ENCODE results near the gene CFAP100.

DNA sequence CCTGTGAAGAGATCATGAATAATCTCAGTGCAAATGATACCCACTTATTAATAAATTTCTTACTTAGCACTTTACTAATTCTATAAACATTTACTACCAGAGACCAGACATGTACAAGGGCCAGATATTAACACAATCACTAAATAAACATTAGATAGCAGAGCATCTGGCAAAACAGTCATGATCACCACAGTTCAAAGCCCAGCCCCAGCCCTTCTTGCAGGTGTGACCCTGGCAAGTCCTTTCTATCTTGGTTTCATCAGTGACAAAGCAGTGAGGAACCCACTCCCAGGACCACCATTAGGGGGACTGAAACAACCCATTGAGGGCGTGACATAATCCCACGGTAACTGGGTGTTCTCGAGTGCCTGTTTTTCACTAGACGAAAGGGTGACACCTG, 69.4 kb downstream of the CFAP100 start:
- TF ChIP-seq ZC3H11A (IDR thresholded peaks at IDR 0.05; ENCODE audit: low read depth, low read length) (no peak), EGR1 (conservative IDR thresholded peaks at IDR 0.05) (no peak), MED1 (CRISPR knock-in tag; IDR thresholded peaks at IDR 0.05; ENCODE audit: borderline replicate concordance) (no peak), YBX1 (IDR thresholded peaks at IDR 0.05) (no peak), ZNF780A (CRISPR knock-in tag; IDR thresholded peaks at IDR 0.05) (no peak), RB1 (IDR thresholded peaks at IDR 0.05; ENCODE audit: low read depth) (no peak)
- TF ChIP-seq, protein P1, sequence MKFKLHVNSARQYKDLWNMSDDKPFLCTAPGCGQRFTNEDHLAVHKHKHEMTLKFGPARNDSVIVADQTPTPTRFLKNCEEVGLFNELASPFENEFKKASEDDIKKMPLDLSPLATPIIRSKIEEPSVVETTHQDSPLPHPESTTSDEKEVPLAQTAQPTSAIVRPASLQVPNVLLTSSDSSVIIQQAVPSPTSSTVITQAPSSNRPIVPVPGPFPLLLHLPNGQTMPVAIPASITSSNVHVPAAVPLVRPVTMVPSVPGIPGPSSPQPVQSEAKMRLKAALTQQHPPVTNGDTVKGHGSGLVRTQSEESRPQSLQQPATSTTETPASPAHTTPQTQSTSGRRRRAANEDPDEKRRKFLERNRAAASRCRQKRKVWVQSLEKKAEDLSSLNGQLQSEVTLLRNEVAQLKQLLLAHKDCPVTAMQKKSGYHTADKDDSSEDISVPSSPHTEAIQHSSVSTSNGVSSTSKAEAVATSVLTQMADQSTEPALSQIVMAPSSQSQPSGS (CRISPR knock-in tag; IDR thresholded peaks at IDR 0.05), result no peak
- TF ChIP-seq, protein P2, sequence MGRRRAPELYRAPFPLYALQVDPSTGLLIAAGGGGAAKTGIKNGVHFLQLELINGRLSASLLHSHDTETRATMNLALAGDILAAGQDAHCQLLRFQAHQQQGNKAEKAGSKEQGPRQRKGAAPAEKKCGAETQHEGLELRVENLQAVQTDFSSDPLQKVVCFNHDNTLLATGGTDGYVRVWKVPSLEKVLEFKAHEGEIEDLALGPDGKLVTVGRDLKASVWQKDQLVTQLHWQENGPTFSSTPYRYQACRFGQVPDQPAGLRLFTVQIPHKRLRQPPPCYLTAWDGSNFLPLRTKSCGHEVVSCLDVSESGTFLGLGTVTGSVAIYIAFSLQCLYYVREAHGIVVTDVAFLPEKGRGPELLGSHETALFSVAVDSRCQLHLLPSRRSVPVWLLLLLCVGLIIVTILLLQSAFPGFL (CRISPR knock-in tag; IDR thresholded peaks at IDR 0.05), result no peak
- TF ChIP-seq, protein P3, sequence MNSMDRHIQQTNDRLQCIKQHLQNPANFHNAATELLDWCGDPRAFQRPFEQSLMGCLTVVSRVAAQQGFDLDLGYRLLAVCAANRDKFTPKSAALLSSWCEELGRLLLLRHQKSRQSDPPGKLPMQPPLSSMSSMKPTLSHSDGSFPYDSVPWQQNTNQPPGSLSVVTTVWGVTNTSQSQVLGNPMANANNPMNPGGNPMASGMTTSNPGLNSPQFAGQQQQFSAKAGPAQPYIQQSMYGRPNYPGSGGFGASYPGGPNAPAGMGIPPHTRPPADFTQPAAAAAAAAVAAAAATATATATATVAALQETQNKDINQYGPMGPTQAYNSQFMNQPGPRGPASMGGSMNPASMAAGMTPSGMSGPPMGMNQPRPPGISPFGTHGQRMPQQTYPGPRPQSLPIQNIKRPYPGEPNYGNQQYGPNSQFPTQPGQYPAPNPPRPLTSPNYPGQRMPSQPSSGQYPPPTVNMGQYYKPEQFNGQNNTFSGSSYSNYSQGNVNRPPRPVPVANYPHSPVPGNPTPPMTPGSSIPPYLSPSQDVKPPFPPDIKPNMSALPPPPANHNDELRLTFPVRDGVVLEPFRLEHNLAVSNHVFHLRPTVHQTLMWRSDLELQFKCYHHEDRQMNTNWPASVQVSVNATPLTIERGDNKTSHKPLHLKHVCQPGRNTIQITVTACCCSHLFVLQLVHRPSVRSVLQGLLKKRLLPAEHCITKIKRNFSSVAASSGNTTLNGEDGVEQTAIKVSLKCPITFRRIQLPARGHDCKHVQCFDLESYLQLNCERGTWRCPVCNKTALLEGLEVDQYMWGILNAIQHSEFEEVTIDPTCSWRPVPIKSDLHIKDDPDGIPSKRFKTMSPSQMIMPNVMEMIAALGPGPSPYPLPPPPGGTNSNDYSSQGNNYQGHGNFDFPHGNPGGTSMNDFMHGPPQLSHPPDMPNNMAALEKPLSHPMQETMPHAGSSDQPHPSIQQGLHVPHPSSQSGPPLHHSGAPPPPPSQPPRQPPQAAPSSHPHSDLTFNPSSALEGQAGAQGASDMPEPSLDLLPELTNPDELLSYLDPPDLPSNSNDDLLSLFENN (IDR thresholded peaks at IDR 0.05; ENCODE audit: low read depth in 2 of 2, low read length in 2 of 2), result no peak

All from K562 (cell line).